HEK293 (cell line): ENCODE data around the gene SYNJ1.

Experiments
- CTCF ChIA-PET: fragments of 350-600 bp; formaldehyde crosslinking; extraction: SDS; loops from one replicate; lab custom pipeline; 2021; ENCODE audit warnings: antibody characterized with exemption; lab: Yijun Ruan, JAX
- POLR2A ChIA-PET: fragments of 300-600 bp; formaldehyde crosslinking; extraction: SDS; loops from one replicate; lab custom pipeline; 2020; ENCODE audit warnings: antibody characterized with exemption, inconsistent platforms; lab: Yijun Ruan, JAX
- H3K27ac ChIP-seq: fragments of 200-500 bp; sonication (Bioruptor generic); 2 replicates; pipeline ENCODE4 v1.5.1; 2014; ENCODE audit warnings: low read depth, low read length, control low read depth, inconsistent platforms; ENCODE audit errors: extremely low read depth
- H3K36me3 ChIP-seq, 2 experiments: fragments of 200-500 bp in 1 of 2; sonication (Bioruptor generic) in 1 of 2; 1 replicate in 1 of 2; 2 replicates in 1 of 2; pipeline ENCODE4 v1.5.1; 2014 to 2017; ENCODE audit warnings: inconsistent platforms in 2 of 2, low read length in 2 of 2; ENCODE audit not compliant: control insufficient read depth in 2 of 2, insufficient read depth in 1 of 2
- H3K4me1 ChIP-seq: fragments of 200-500 bp; sonication (Bioruptor generic); 2 replicates; pipeline ENCODE4 v1.5.1; 2014; ENCODE audit warnings: mild to moderate bottlenecking, low read length, inconsistent platforms; ENCODE audit not compliant: control insufficient read depth, insufficient read depth
- H3K4me3 ChIP-seq: 2 replicates; pipeline ENCODE4 v1.5.1; 2011; ENCODE audit warnings: low read depth, mild to moderate bottlenecking, control low read depth, low read length, moderate library complexity
- H3K9me3 ChIP-seq: fragments of 200-500 bp; sonication (Bioruptor generic); 2 replicates; pipeline ENCODE4 v1.5.1; 2014; ENCODE audit warnings: low read depth, low read length, inconsistent platforms; ENCODE audit not compliant: control insufficient read depth, insufficient read depth
- BCL11A ChIP-seq: fragments of 450-650 bp; formaldehyde crosslinking; IDR thresholded peaks from 2 replicates; pipeline ENCODE4 v1.5.1; 2016; ENCODE audit warnings: low read depth, missing biosample characterization, missing genetic modification characterization
- FEZF1 ChIP-seq: fragments of 450-650 bp; formaldehyde crosslinking; IDR thresholded peaks from 2 replicates; pipeline ENCODE4 v1.5.1; 2016; ENCODE audit warnings: missing biosample characterization, missing genetic modification characterization
- HOXA7 ChIP-seq: sonication (generic); formaldehyde crosslinking; IDR thresholded peaks from 2 replicates; pipeline ENCODE4 v1.8.1; 2022; ENCODE audit warnings: missing genetic modification reagents, borderline replicate concordance
- KLF16 ChIP-seq: fragments of 450-650 bp; formaldehyde crosslinking; IDR thresholded peaks from 2 replicates; pipeline ENCODE4 v1.5.1; 2017; ENCODE audit warnings: missing biosample characterization, missing genetic modification characterization
- OSR2 ChIP-seq: fragments of 450-650 bp; formaldehyde crosslinking; IDR thresholded peaks from 2 replicates; pipeline ENCODE4 v1.5.1; 2016; ENCODE audit warnings: missing biosample characterization, missing genetic modification characterization
- OVOL3 ChIP-seq: fragments of 450-650 bp; formaldehyde crosslinking; IDR thresholded peaks from 2 replicates; pipeline ENCODE4 v1.5.1; 2016; ENCODE audit warnings: missing biosample characterization, missing genetic modification characterization
- PRDM6 ChIP-seq: fragments of 450-650 bp; formaldehyde crosslinking; IDR thresholded peaks from 2 replicates; pipeline ENCODE4 v1.5.1; 2017; ENCODE audit warnings: missing biosample characterization, missing genetic modification characterization
- REST ChIP-seq: fragments of 450-650 bp; formaldehyde crosslinking; IDR thresholded peaks from 2 replicates; pipeline ENCODE4 v1.5.1; 2016; ENCODE audit warnings: missing biosample characterization, missing genetic modification characterization
- ZBTB48 ChIP-seq: fragments of 450-650 bp; formaldehyde crosslinking; IDR thresholded peaks from 2 replicates; pipeline ENCODE4 v1.5.1; 2016; ENCODE audit warnings: missing biosample characterization, missing genetic modification characterization
- ZBTB7A ChIP-seq: fragments of 450-650 bp; formaldehyde crosslinking; IDR thresholded peaks from 2 replicates; pipeline ENCODE4 v1.5.1; 2016; ENCODE audit warnings: low read depth, missing biosample characterization, missing genetic modification characterization
- ZEB2 ChIP-seq: fragments of 450-650 bp; formaldehyde crosslinking; IDR thresholded peaks from 2 replicates; pipeline ENCODE4 v1.5.1; 2016; ENCODE audit warnings: missing biosample characterization, missing genetic modification characterization
- ZFP3 ChIP-seq: fragments of 450-650 bp; formaldehyde crosslinking; IDR thresholded peaks from 2 replicates; pipeline ENCODE4 v1.5.1; 2016; ENCODE audit warnings: low read depth, missing biosample characterization, missing genetic modification characterization
- ZNF146 ChIP-seq: fragments of 450-650 bp; formaldehyde crosslinking; IDR thresholded peaks from 2 replicates; pipeline ENCODE4 v1.5.1; 2016; ENCODE audit warnings: missing biosample characterization, missing genetic modification characterization
- ZNF302 ChIP-seq: fragments of 450-650 bp; formaldehyde crosslinking; IDR thresholded peaks from 2 replicates; pipeline ENCODE4 v1.5.1; 2016; ENCODE audit warnings: missing biosample characterization, missing genetic modification characterization, low read depth
- ZNF354C ChIP-seq: fragments of 450-650 bp; formaldehyde crosslinking; IDR thresholded peaks from 2 replicates; pipeline ENCODE4 v1.5.1; 2016; ENCODE audit warnings: missing biosample characterization, missing genetic modification characterization, low read depth, borderline replicate concordance
- ZNF488 ChIP-seq: fragments of 450-650 bp; formaldehyde crosslinking; IDR thresholded peaks from 2 replicates; pipeline ENCODE4 v1.5.1; 2016; ENCODE audit warnings: missing biosample characterization, missing genetic modification characterization
- ZNF558 ChIP-seq: fragments of 450-650 bp; formaldehyde crosslinking; IDR thresholded peaks from 2 replicates; pipeline ENCODE4 v1.5.1; 2016; ENCODE audit warnings: missing biosample characterization, missing genetic modification characterization
- ZNF629 ChIP-seq: fragments of 450-650 bp; formaldehyde crosslinking; IDR thresholded peaks from 2 replicates; pipeline ENCODE4 v1.5.1; 2017; ENCODE audit warnings: missing biosample characterization, missing genetic modification characterization
- ZNF791 ChIP-seq: fragments of 450-650 bp; formaldehyde crosslinking; IDR thresholded peaks from 2 replicates; pipeline ENCODE4 v1.5.1; 2016; ENCODE audit warnings: missing biosample characterization, missing genetic modification characterization
- ZXDB ChIP-seq: fragments of 450-650 bp; formaldehyde crosslinking; IDR thresholded peaks from 2 replicates; pipeline ENCODE4 v1.5.1; 2016; ENCODE audit warnings: missing biosample characterization, missing genetic modification characterization

SYNJ1 gene

GRCh38 chr21:32717851-32718316 lies 9.9 kb downstream of the SYNJ1 start (continued):
- TF ChIP-seq HOXA7: no peak
- no peak for TF ChIP-seq KLF16
- TF ChIP-seq ZBTB48: no peak
- no peak for TF ChIP-seq ZNF146 (tag by site-specific recombination)
- no peak for TF ChIP-seq ZEB2
- TF ChIP-seq FEZF1: peak; percentile 73
- TF ChIP-seq OVOL3 (tag by site-specific recombination): peak; percentile 75; the same call in 1 of the 2 replicates
- peak; percentile 59 for TF ChIP-seq ZNF629 (tag by site-specific recombination)
- no peak for TF ChIP-seq ZNF488
- 0 out of 2 replicates have a peak, but pooled peaks have one; percentile 20 for TF ChIP-seq ZXDB (tag by site-specific recombination)

GRCh38 chr21:32716486-32716885 lies 11.3 kb downstream of the SYNJ1 start:
- ChIA-PET POLR2A (interaction anchor here (2.0 to 2.1 kb wide), 2 partner anchors 11 to 12 kb away, joined by 10 to 12 read pairs; partner anchors contain the start of gene SYNJ1), CTCF (interaction anchor here (1.1 kb wide), 2 partner anchors 20 to 63 kb away, joined by 3 to 6 read pairs; no protein-coding TSS in a partner anchor)
- Histone ChIP-seq H3K4me1 (peaks cover 19% of the 10 kb centered on the region), H3K9me3 (no peaks in the 10 kb centered on the region), H3K27ac (no peak overlapping the region), H3K4me3 (no peak overlapping the region), H3K36me3 (peaks cover 0 to 3% of the 10 kb centered on the region in 2 experiments; a peak in 1 of 3 replicates)
- TF ChIP-seq ZBTB7A (tag by site-specific recombination) (no peak), ZNF558 (peak; percentile 100)

- ChIA-PET CTCF (interaction anchor here (0.6 to 1.2 kb wide), 2 partner anchors 61 to 226 kb away, joined by 6 to 8 read pairs; no protein-coding TSS in a partner anchor), POLR2A (interaction anchor here (0.6 to 1.7 kb wide), 2 partner anchors 13 to 14 kb away, joined by 3 to 5 read pairs; partner anchors contain the start of gene SYNJ1)
Observed at GRCh38 chr21:32713726-32714125, 14.1 kb downstream of the SYNJ1 start.

GRCh38 chr21:32712641-32713040 lies 15.2 kb downstream of the SYNJ1 start:
- H3K27ac ChIP-seq: no peak overlapping the region
- no peak overlapping the region for H3K4me3 ChIP-seq
- no peaks in the 10 kb centered on the region for H3K9me3 ChIP-seq
- H3K4me1 ChIP-seq: peaks cover 16% of the 10 kb centered on the region
- H3K36me3 ChIP-seq: no peaks in the 10 kb centered on the region; a peak in 1 of 3 replicates
- ChIA-PET POLR2A (interaction anchor here (4.0 kb wide), 1 partner anchor 15 kb away, joined by 20 read pairs; the partner anchor contains the start of gene SYNJ1), CTCF (no interaction called here)
- no peak for TF ChIP-seq ZNF354C
- TF ChIP-seq PRDM6 (tag by site-specific recombination): no peak
- no peak for TF ChIP-seq REST (tag by site-specific recombination)
- TF ChIP-seq ZNF791 (tag by site-specific recombination): no peak
- TF ChIP-seq ZFP3 (tag by site-specific recombination): no peak
- no peak for TF ChIP-seq OSR2 (tag by site-specific recombination)
- TF ChIP-seq ZNF302 (tag by site-specific recombination): no peak
- TF ChIP-seq KLF16: no peak

More at GRCh38 chr21:32713726-32714125, 14.1 kb downstream of the SYNJ1 start:
- Histone ChIP-seq H3K9me3 (no peaks in the 10 kb centered on the region), H3K4me1 (peaks cover 27% of the 10 kb centered on the region), H3K27ac (no peak overlapping the region), H3K36me3 (no peaks in the 10 kb centered on the region; a peak in 1 of 3 replicates), H3K4me3 (no peak overlapping the region)
- TF ChIP-seq PRDM6 (tag by site-specific recombination): peak; percentile 51; the same call in 1 of the 2 replicates
- 0 out of 2 replicates have a peak, but pooled peaks have one; percentile 15 for TF ChIP-seq ZNF629 (tag by site-specific recombination)
- no peak for TF ChIP-seq BCL11A (tag by site-specific recombination)
